NCI-H526 treated with DMSO at 0.1 percent for 48 hours (cell line): ENCODE results near the gene FUT4.
"Not testable (repeated sequence)": the region's sequence is repeated elsewhere in the genome, so short reads cannot be mapped to it uniquely, and the experiment has no call there.

Experiments used
- DNase-seq: peaks from one replicate; lab custom pipeline; 2025; lab: John Stamatoyannopoulos, UW

Gene FUT4

DNA sequence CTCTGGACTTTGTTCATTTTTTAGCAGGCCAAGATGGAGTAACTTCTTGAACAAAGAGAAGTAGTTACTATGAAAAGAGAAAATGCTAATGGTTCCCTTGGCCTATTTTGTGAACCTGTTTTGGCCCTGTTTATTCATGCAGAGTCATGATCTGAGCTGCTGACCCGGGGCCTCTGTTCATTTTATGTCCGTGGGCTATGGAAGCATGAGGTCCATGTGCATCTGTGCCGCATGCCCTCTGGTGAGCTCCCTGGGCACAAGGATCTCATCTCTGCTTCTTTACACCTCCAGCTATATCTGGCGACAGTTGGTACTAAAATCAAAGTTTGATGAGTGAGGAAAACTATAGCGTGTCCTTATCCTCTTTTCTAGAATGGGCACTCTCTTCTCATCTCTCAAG lies 24.5 kb downstream of the FUT4 start:
- no peak for DNase-seq

DNA sequence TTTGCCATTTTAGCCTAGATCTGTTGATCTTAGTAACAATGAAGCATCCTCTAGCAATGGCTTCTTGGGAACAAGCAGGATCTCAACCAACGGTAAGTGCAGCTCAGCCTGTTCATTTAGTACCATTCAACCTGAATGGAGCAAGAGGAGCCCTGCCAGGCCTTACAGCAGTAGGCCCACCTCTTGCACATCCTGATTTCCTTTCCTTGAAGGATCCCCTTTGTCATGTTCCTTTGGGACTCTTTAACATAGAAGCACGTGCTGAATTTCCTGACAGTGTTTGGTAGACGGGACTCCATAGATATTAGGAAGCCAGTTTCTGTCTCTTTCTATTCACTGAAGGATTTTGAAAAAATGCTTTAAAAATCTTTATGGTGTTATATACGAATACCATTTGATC lies 25.0 kb downstream of the FUT4 start:
- DNase-seq, result no peak

DNA sequence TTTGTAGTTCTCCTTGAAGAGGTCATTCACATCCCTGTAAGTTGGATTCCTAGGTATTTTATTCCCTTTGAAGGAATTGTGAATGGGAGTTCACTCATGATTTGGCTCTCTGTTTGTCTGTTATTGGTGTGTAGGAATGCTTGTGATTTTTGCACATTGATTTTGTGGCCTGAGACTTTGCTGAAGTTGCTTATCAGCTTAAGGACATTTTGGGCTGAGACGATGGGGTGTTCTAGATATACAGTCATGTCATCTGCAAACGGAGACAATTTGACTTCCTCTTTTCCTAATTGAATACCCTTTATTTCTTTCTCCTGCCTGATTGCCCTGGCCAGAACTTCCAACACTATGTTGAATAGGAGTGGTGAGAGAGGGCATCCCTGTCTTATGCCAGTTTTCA lies 29.3 kb downstream of the FUT4 start:
- DNase-seq, result not testable (repeated sequence)

DNA sequence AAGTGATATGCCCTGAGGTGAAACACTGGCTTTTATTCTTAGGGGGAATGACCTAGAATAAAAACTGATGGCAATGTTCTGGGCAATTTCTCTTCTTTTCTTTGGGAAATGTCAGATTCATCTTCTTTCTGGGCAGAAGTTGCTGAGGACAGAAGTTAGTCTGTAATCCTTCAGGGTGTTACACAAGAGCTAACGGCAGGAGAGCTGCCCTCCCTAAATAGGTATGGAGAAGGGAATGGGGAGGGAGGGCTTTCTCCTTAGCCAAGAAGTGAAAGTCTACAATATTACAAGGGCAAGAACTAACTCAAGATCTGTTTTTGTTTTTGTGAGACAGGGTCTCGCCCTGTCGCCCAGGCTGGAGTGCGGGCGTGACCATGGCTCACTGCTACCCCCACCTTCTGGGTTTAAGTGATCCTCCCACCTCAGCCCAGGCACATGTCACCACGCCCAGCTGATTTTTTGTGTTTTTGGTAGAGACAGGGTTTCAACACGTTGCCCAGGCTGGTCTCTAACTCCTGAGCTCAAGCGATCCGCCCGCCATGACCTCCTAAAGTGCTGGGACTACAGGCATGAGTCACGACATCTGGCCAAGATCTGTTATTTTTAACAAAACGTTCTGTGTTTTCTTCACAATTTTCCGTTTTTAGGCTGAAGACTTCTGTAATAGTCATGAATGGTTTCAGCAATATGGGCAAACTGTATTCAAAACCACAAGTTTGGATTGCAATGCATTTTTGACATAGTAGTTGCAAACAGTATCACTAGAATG lies 30.7 kb downstream of the FUT4 start:
- no peak for DNase-seq

DNA sequence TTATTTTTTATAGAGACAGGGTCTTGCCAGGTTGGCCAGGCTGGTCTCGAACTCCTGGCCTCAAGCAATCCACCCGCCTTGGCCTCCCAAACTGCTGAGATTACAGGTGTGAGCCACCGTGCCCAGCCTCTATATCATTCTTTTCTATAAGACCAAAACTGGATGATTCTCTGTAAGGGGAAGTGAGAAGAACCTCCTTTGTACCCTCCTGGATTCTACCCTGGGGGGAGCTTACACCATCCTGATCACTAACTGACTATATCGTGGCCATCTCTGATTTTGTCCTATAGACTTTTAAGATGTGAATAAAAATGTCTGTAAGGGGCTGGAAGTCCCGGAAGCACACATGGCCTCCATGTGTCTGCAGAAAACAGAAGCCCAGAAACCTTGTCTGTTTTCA lies 32.6 kb downstream of the FUT4 start:
- no peak for DNase-seq

DNA sequence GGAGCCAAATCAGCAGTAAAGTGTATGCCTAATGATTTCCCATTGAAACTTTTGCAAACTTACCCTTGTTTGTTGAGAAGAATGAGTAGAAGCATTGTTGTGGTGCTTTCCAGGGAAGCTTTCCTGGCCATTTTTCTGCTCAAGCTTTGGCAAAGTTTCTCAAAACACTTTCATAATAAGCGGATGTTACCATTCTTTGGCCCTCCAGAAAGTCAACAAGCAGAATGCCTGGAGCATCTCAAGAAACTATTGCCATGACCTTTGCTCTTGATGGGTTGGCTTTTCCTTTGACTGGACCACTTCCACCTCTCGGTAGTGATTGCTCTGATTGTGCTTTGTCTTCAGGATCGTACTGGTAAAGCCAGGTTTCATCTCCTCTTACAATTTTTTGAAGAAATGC lies 34.1 kb downstream of the FUT4 start:
- no peak for DNase-seq

DNA sequence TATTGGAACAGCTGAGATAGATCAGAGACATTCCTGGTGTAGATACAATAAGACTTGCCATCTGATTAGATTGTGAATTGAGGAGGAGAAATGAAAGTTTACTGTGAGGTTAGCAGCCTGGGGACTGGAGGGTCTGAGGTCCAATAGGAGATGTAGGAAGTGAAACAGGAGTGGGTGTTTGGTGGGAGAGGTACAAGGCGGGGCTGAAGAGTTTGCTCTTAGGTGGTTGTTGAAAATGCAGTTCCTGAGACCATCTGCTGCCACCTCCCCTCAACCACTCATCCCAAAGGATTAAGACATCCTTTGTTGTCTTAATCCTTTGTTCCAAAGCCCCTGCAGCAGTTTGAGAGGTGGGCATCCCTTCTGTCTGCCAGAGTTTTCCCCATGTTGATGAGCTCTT lies 38.2 kb downstream of the FUT4 start:
- no peak for DNase-seq

DNA sequence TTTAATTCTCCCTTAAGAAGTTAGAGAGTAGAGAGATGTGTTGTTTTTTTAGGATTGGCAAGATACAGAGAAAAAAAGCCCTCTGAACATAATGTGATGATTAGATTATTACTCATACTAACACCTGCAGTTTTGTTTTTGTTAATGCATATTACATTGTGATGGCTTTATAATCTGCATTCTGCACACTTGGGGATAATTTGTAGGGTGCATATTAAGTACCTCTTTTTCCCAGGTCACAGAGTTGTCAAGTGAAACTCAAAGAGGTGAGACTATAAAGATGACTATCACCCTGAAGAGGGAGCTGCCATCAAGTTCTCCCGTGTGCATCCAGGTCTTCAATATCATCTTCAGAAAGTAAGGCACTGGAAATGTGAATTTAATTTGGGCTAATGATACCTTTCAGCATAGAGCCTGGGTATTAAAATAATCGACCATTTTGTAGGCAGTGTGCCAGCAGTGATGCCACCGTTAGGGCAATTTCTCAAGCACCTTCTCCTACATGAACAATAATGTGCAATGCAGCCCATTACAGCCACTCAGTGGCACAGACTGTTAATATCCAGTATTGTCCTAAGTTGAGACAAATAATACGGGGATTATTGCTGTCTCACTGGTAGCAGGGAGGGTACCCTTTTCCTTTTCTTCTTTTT lies 39.6 kb downstream of the FUT4 start:
- DNase-seq, result no peak

DNA sequence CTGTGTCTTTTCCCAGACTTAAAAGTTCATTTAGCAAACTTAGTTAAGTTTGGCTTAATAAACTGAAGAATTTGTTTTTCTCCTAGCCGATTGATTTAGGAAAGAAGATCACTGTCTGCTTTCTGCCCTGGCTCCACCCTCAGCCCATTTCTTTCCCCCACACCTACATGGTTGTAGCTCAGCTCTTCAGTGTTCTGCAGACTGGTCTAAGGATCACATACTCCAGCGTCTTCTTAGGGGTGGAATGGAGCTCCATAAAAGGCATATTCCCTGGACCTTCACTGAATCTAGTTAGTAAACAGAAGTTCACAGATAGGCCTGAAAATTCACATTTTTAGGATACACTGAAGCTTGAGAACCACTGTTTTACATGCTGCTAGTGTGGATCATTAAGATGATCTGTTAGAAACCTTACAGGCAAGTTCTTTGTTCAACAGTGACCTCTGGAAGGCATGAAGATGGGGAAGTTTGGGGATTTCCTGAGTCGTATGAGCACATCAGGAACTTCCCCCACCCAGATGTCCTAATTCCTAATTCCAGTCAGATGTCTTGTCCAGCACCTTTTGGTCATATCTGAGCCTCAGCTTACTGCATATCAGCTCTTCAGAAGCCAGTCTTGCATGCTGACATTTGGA lies 40.3 kb downstream of the FUT4 start:
- no peak for DNase-seq

DNA sequence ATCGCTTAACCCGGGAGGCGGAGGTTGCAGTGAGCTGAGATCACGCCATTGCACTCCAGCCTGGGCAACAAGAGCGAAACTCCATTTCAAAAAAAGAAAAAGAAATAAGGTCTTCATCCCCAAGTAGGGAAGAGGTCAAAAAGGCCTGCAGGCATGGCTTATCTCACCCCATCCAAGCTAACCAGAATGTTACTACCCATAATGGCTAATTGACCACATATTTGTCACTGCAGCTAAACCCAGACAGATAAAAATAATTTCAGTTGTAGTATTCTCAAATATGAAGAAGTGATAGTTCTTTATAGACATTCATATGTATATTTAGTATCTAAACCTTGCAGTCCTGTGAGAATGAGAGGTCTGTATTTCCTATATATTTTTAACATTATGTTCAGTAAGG lies 41.3 kb downstream of the FUT4 start:
- no peak for DNase-seq

DNA sequence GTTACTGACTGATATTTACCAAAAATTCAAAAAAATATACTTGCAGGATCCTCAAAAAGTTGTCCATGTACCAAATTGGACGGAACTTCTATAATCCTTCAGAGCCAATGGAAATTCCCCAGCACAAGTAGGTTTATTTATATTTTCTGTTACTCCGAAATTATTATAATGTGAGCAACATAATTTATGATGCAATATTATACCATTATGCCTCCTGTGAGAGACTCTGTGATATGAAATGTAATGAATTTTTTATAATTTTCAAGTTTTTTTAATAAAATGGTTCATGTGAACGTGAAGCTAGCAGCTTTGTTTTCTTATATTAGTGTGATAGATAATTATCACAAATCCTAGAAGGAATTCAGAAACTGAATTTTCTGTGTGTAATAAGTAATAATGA lies 41.7 kb downstream of the FUT4 start:
- DNase-seq, result no peak

DNA sequence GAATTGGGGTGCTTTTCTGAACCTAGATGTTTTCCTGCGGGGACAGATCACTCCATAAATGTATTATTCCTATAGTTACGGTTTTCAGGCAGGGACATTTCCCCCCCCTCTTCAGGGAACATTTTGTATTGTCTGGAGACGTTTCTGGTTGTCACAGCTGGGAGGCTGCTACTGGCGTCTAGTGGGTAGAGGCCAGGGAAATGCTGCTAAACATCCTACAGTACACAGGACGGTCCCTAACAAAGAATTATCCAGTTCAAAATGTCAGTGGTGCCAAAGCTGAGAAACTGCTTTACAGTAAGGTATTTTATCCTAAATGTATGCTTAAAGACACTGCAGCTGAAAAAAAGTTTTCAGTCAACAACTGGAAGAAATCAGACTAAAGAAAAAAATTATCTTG lies 42.8 kb downstream of the FUT4 start:
- no peak for DNase-seq

DNA sequence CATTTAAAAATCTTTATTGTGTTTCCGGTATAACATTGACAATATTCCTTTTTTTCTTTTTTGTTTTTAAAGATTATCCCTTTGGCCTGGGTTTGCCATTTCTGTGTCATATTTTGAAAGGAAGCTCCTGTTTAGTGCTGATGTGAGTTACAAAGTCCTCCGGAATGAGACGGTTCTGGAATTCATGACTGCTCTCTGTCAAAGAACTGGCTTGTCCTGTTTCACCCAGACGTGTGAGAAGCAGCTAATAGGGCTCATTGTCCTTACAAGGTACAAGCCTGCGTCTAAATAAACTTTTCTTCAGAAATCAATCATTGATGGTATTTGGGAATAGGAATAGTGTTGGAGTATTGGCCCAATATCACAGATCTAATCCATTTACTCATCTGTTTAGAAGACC lies 43.3 kb downstream of the FUT4 start:
- DNase-seq, result no peak

DNA sequence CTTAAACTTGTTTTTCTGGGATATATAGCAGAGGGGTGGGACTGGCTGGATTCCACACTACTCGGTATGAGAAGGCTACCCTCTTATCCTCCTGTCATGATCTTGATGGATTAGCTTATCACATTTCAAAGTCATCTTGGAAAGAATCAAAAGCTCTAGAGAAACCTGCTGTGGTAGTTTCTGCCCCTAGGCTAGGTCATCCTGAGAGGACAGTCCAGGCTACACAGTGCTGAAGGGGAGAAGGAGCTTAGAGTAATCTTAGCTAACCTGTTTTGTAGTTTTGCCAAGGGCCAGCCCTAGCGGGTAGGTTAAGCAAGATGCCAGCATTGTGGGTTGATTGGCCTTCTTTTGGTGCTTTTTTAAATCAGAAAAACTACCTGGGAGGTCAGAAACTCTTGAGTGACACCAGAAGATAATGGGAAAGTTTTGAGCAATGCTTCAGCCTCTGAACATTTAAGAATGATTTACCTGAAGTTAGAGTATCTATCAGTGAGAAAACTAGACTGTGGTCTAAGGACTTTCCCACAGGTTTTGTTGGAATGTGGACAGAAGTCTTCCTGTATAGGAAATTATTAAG lies 44.7 kb downstream of the FUT4 start:
- DNase-seq, result no peak

DNA sequence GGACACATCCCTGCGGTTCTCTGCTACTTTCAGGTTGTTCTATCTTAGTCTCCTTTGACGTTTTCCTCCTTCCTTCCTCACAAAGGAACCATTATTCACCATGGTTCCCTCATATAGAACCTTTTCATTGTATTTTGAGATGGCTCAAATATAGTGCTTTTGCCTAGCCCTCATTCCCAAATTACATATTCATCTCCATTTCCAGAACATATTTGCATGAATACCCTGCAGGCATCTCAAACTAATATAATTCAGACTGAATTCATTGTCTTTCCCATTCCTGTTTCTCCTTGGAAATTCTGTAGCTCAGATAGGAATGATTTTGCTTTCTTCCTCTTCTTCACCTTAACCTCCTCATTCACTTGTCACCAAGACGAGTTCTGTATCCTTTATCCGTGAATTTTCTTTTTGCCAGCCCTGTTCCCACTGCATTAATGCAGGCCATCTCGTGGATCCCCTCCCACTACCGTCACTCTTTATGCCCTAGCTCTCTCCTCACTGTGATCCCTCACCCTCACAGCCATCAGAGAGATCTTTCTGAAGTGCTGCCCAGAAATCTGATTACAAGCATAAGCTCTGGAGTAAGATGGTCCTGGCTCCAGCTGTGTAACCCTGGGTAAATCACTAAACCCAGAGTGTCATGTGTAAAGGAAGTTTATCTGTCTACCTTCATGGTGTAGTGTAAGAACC lies 46.8 kb downstream of the FUT4 start:
- DNase-seq, result peak; percentile 65

DNA sequence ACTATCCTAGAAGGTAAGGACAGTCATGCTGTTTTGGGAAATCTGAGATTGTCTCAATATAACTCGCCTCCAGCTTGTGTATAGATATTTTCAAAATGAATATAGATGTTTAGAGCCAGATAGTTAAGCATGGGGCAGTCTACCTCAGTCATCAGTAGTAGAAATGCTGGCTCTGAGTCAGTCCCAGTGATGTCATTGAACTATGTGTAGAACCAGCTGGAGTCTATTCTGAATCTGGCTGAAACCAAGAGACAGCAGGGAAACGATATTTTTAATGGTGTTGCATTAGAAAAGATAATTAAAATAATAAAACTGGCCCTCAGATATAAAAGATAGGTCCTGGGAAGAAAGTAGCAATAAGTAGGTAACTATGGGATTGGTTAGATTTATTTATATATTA lies 49.3 kb downstream of the FUT4 start:
- DNase-seq, result no peak

DNA sequence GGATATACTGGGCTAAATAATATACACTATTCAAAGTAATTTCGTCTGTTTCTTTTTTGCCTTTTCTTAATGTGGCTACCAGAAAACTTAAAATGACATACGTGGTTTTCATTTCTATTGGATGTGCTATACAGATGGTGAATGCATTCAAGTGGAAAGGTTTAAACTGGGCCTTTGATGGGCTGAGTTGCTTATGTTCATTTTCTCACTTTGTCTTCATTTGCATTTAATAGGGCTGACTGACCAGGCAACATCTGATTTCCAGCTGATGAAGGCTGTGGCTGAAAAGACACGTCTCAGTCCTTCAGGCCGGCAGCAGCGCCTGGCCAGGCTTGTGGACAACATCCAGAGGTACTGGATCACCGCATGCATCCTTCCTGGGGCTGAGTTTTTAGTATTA lies 51.4 kb downstream of the FUT4 start:
- no peak for DNase-seq

DNA sequence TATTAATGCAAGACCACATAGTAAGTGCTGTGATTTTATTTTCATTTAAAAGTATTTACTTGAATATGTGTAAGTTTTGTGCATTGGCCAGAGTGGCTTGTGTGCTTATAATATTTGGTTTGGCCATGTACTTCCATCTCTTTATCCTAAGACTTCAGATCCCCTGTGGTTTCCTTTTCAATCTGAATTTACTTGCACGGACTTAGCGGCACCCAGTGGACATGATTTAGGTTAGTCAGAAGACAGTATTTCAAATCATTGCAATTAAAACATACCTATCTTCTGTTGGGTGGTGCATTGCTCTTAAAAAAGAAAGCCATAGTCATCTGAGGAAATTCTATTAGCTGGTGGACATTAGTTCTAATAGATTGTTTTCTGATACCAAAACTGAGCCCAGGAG lies 54.2 kb downstream of the FUT4 start:
- no peak for DNase-seq
